ENCODE data around the gene IQCF5. TPM values are rescaled to one million over a fixed set of nuclear protein-coding genes. Genes with fewer than 3 reads are reported as not detected.

The IQCF5 gene
- total RNA-seq, 1 experiment from 2014 or later: not detected

GRCh38 chr3:51888463-51889105 is 13.2 kb upstream of the IQCF5 start:
- ChIA-PET CTCF (no interaction called here), POLR2A (no interaction called here)
- no TSS peak for BruUV-seq (replicated peaks)
- Histone ChIP-seq H3K4me3 (ENCODE audit: low read depth in 2 of 2, low read length in 2 of 2) (no peak overlapping the region), H3K27me3 (ENCODE audit: control insufficient read depth, insufficient read depth, low read length) (peaks cover under 1% of the 10 kb centered on the region), H3K36me3 (ENCODE audit: control insufficient read depth, insufficient read depth, low read length) (no peaks in the 10 kb centered on the region), H3K9me3 (ENCODE audit: control insufficient read depth, insufficient read depth, low read depth, low read length) (no peaks in the 10 kb centered on the region), H3K4me1 (ENCODE audit: control insufficient read depth, insufficient read depth, low read length) (no peaks in the 10 kb centered on the region), H3K27ac (ENCODE audit: low read length) (no peak overlapping the region)
- no peak for ATAC-seq
- DNase-seq (ENCODE audit: low read depth, low spot score): no peak
- TF ChIP-seq REST (IDR thresholded peaks at IDR 0.05; ENCODE audit: insufficient read depth in 1 of 2, low read depth in 2 of 2, low read length in 1 of 2): no peak
- TF ChIP-seq POLR2AphosphoS5 (IDR thresholded peaks at IDR 0.05; ENCODE audit: low read depth, low read length): no peak
- no peak for TF ChIP-seq CTCF (IDR thresholded peaks at IDR 0.05)
- no peak for TF ChIP-seq TCF7L2 (IDR thresholded peaks at IDR 0.05; ENCODE audit: low read depth, low read length)
- no peak for TF ChIP-seq SIN3A (IDR thresholded peaks at IDR 0.05; ENCODE audit: borderline replicate concordance, insufficient read depth, low read depth, low read length)
- intact Hi-C loops (cut with micrococcal nuclease; ENCODE audit: unreplicated experiment) (no loop called here), in situ Hi-C loops (cut with HindIII; ENCODE audit: low pct_unique_long_range_greater_than_20kb, low sequenced_read_pairs) (no loop called here)

DNA sequence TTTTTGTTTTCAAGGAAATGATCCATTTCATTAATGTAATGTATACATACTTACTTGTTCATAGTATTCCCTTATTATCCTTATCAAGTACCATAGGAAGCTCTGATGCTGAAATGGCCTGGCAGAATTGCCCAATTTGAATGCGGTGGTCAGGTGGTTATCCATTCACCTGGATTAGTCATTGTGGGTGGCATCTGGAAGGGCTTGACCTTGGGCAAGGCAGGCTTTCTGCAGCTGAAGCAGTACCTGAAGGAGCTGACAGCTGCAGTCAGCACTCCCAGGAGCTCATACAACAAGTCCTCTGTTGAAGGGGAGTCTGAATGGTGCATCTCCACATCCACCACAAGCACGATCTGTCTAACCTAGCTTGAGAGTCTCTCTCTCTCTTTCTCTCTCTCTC is 12.2 kb upstream of the IQCF5 start:
- CTCF ChIA-PET: no interaction called here
- in situ Hi-C loops (cut with HindIII; ENCODE audit: low pct_unique_long_range_greater_than_20kb, low sequenced_read_pairs) (no loop called here), intact Hi-C loops (cut with micrococcal nuclease; ENCODE audit: unreplicated experiment) (no loop called here)
- Histone ChIP-seq H3K36me3 (ENCODE audit: control insufficient read depth, insufficient read depth, low read length) (no peaks in the 10 kb centered on the region), H3K4me3 (ENCODE audit: low read depth in 2 of 2, low read length in 2 of 2) (no peak overlapping the region), H3K27me3 (ENCODE audit: control insufficient read depth, insufficient read depth, low read length) (peaks cover 4% of the 10 kb centered on the region), H3K9me3 (ENCODE audit: control insufficient read depth, insufficient read depth, low read depth, low read length) (no peaks in the 10 kb centered on the region), H3K27ac (ENCODE audit: low read length) (no peak overlapping the region), H3K4me1 (ENCODE audit: control insufficient read depth, insufficient read depth, low read length) (no peaks in the 10 kb centered on the region)
- TF ChIP-seq CTCF (IDR thresholded peaks at IDR 0.05) (no peak), SIN3A (IDR thresholded peaks at IDR 0.05; ENCODE audit: borderline replicate concordance, insufficient read depth, low read depth, low read length) (no peak), POLR2AphosphoS5 (IDR thresholded peaks at IDR 0.05; ENCODE audit: low read depth, low read length) (no peak), REST (IDR thresholded peaks at IDR 0.05; ENCODE audit: insufficient read depth in 1 of 2, low read depth in 2 of 2, low read length in 1 of 2) (no peak), TCF7L2 (IDR thresholded peaks at IDR 0.05; ENCODE audit: low read depth, low read length) (no peak)
- no TSS peak for BruUV-seq (replicated peaks)
- POLR2A ChIA-PET: no interaction called here
- ATAC-seq: no peak
- DNase-seq (ENCODE audit: low read depth, low spot score): no peak
